K562 (cell line): ENCODE results near the gene CRY2. TPM values are rescaled to one million over a fixed set of nuclear protein-coding genes. Genes with fewer than 3 reads are reported as not detected.
A peak's percentile ranks its signal among the peaks of the same experiment; 100 is the strongest.

Source experiments
- ARID4B ChIP-seq: sonication (generic); formaldehyde crosslinking; IDR thresholded peaks from 2 replicates; pipeline ENCODE4 v1.8.0; 2022; ENCODE audit warnings: mild to moderate bottlenecking, missing genetic modification reagents
- BHLHE40 ChIP-seq: IDR thresholded peaks from 2 replicates; pipeline ENCODE4 v1.6.1; 2011; ENCODE audit warnings: low read length, improper control_type of control experiment
- E2F5 ChIP-seq: sonication (generic); formaldehyde crosslinking; IDR thresholded peaks from 2 replicates; pipeline ENCODE4 v1.8.0; 2022; ENCODE audit warnings: mild to moderate bottlenecking, missing genetic modification reagents
- MTA2 ChIP-seq: fragments of 450-650 bp; IDR thresholded peaks from 2 replicates; pipeline ENCODE4 v1.6.1; 2016; ENCODE audit warnings: low read depth
- SMARCB1 ChIP-seq: IDR thresholded peaks from 2 replicates; pipeline ENCODE4 v1.6.1; 2011; ENCODE audit warnings: improper control_type of control experiment, low read depth; ENCODE audit not compliant: insufficient read length
- polyA plus RNA-seq, 8 experiments: library from polyadenylated mRNA; depleted of rRNA in 4 of 8; stranded (reverse) in 5 of 8; unstranded in 3 of 8; fragments of >200 nt; fragmentation: Nextera tagmentation in 2 of 8; fragmentation: Illumina TruSeq in 1 of 8; extraction: Ambion mirVana in 2 of 8; extraction: Trizol in 1 of 8; gene quantifications; 2 replicates each; pipeline versions ENCODE4 v1.2.1 to v1.2.3, GENCODE V29; 2011 to 2014; ENCODE audit warnings: inconsistent platforms in 1 of 8, missing spikeins in 1 of 8
- total RNA-seq, 7 experiments: library from RNA; depleted of rRNA in 6 of 7; stranded (reverse); fragments of >200 nt in 6 of 7; fragmentation: Illumina TruSeq in 2 of 7; extraction: Trizol in 2 of 7; gene quantifications; 2 replicates each; pipeline versions ENCODE4 v1.2.1 to v1.2.3, GENCODE V29; 2011 to 2021; ENCODE audit warnings: low replicate concordance in 1 of 7

CRY2 gene
- total and polyA plus RNA-seq, 9 of the 15 experiments (the other 6 are each of a cell fraction or from before 2014, with no cell fraction given) = 2.3 to 23.9 (median 14.8) TPM

- no peak for TF ChIP-seq E2F5
- no peak for TF ChIP-seq SMARCB1
- TF ChIP-seq MTA2 = no peak
- TF ChIP-seq ARID4B (CRISPR knock-in tag) = peak; percentile 18
- no peak for TF ChIP-seq BHLHE40
- TF ChIP-seq, all 486 proteins: peak for 49
Observed at GRCh38 chr11:45918331-45918941, 71.2 kb downstream of the CRY2 start (continued).
